Measurements from ENCODE around the gene PHLDA1. TPM values are rescaled to one million over a fixed set of nuclear protein-coding genes. Genes with fewer than 3 reads are reported as not detected.

The PHLDA1 gene
- total and polyA plus RNA-seq, 2 donors (not counting 1 experiment from before 2014, with no cell fraction given), result 1.0 to 1.7 TPM

- CTCF ChIA-PET, result no interaction called here
- H3K9me3 ChIP-seq (ENCODE audit: control extremely low read depth in 1 of 3, control insufficient read depth in 2 of 3, insufficient read depth in 1 of 3, low read length in 2 of 3), result no peaks in the 10 kb centered on the region
- no peak overlapping the region for H3K9ac ChIP-seq (ENCODE audit: low read length)
- no peak overlapping the region for H3K4me3 ChIP-seq (ENCODE audit: control extremely low read depth in 1 of 5, extremely low read depth in 1 of 5, insufficient read depth in 1 of 5, low read depth in 2 of 5, low read length in 4 of 5)
- no peaks in the 10 kb centered on the region for H3K4me1 ChIP-seq (ENCODE audit: control insufficient read depth in 2 of 2, insufficient read depth in 2 of 2, low read length in 2 of 2)
- H4K20me1 ChIP-seq (ENCODE audit: control insufficient read depth, insufficient read depth, low read length, poor library complexity, severe bottlenecking), result no peaks in the 10 kb centered on the region
- 90% methylated on average over 1 of the region's 1 CpG for WGBS (ENCODE audit: insufficient coverage)
- H3K36me3 ChIP-seq (replicated peaks in 1 of 2; ENCODE audit: control extremely low read depth in 1 of 2, control insufficient read depth in 1 of 2, extremely low read depth in 1 of 2, insufficient read depth in 2 of 2, low read length in 1 of 2), result no peaks in the 10 kb centered on the region
- ATAC-seq (ENCODE audit: low read depth) (no peak), DNase-seq (no peak)
- no peak overlapping the region for H3K4me2 ChIP-seq (replicated peaks; ENCODE audit: low read depth, low read length, poor library complexity, severe bottlenecking)
- TF ChIP-seq, protein P1, sequence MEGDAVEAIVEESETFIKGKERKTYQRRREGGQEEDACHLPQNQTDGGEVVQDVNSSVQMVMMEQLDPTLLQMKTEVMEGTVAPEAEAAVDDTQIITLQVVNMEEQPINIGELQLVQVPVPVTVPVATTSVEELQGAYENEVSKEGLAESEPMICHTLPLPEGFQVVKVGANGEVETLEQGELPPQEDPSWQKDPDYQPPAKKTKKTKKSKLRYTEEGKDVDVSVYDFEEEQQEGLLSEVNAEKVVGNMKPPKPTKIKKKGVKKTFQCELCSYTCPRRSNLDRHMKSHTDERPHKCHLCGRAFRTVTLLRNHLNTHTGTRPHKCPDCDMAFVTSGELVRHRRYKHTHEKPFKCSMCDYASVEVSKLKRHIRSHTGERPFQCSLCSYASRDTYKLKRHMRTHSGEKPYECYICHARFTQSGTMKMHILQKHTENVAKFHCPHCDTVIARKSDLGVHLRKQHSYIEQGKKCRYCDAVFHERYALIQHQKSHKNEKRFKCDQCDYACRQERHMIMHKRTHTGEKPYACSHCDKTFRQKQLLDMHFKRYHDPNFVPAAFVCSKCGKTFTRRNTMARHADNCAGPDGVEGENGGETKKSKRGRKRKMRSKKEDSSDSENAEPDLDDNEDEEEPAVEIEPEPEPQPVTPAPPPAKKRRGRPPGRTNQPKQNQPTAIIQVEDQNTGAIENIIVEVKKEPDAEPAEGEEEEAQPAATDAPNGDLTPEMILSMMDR (IDR thresholded peaks at IDR 0.05), result no peak
- TF ChIP-seq EZH2 (IDR thresholded peaks at IDR 0.05; ENCODE audit: borderline replicate concordance, insufficient read depth, low read depth, low read length, poor library complexity, severe bottlenecking), result no peak
- Mint-ChIP-seq H3K9me3 (ENCODE audit: insufficient read depth) (no peaks in the 10 kb centered on the region), H3K27me3 (peaks cover 36% of the 10 kb centered on the region), H3K27ac (no peak overlapping the region), H3K4me1 (peaks cover 10% of the 10 kb centered on the region), H3K4me3 (no peak overlapping the region)
- H2AFZ ChIP-seq (ENCODE audit: insufficient read depth, low read depth, low read length, poor library complexity, severe bottlenecking), result no peak overlapping the region
- no peaks in the 10 kb centered on the region for H3K79me2 ChIP-seq (ENCODE audit: control insufficient read depth, insufficient read depth, low read length)
- intact Hi-C loops (cut with micrococcal nuclease), result no loop called here
- POLR2A ChIA-PET, result no interaction called here
- no peak overlapping the region for H3K27ac ChIP-seq (ENCODE audit: low read length in 2 of 2)
- H3K27me3 ChIP-seq (replicated peaks in 1 of 4; ENCODE audit: control extremely low read depth in 1 of 4, control insufficient read depth in 3 of 4, insufficient read depth in 4 of 4, low read length in 3 of 4), result peaks cover 0 to 6% (median 3%) of the 10 kb centered on the region in 4 experiments
Observed at GRCh38 chr12:76018672-76019071, 12.9 kb downstream of the PHLDA1 start.

GRCh38 chr12:76018111-76018510 is 13.5 kb downstream of the PHLDA1 start:
- Histone ChIP-seq H3K36me3 (replicated peaks in 1 of 2; ENCODE audit: control extremely low read depth in 1 of 2, control insufficient read depth in 1 of 2, extremely low read depth in 1 of 2, insufficient read depth in 2 of 2, low read length in 1 of 2) (no peaks in the 10 kb centered on the region), H3K4me1 (ENCODE audit: control insufficient read depth in 2 of 2, insufficient read depth in 2 of 2, low read length in 2 of 2) (no peaks in the 10 kb centered on the region), H3K79me2 (ENCODE audit: control insufficient read depth, insufficient read depth, low read length) (no peaks in the 10 kb centered on the region), H3K9ac (ENCODE audit: low read length) (no peak overlapping the region), H3K9me3 (ENCODE audit: control extremely low read depth in 1 of 3, control insufficient read depth in 2 of 3, insufficient read depth in 1 of 3, low read length in 2 of 3) (no peaks in the 10 kb centered on the region), H4K20me1 (ENCODE audit: control insufficient read depth, insufficient read depth, low read length, poor library complexity, severe bottlenecking) (no peaks in the 10 kb centered on the region), H2AFZ (ENCODE audit: insufficient read depth, low read depth, low read length, poor library complexity, severe bottlenecking) (no peak overlapping the region), H3K4me3 (ENCODE audit: control extremely low read depth in 1 of 5, extremely low read depth in 1 of 5, insufficient read depth in 1 of 5, low read depth in 2 of 5, low read length in 4 of 5) (no peak overlapping the region), H3K27me3 (replicated peaks in 1 of 4; ENCODE audit: control extremely low read depth in 1 of 4, control insufficient read depth in 3 of 4, insufficient read depth in 4 of 4, low read length in 3 of 4) (peaks cover 0 to 6% (median 3%) of the 10 kb centered on the region in 4 experiments), H3K27ac (ENCODE audit: low read length in 2 of 2) (no peak overlapping the region), H3K4me2 (replicated peaks; ENCODE audit: low read depth, low read length, poor library complexity, severe bottlenecking) (no peak overlapping the region)
- ChIA-PET CTCF (no interaction called here), POLR2A (no interaction called here)
- H3K27ac Mint-ChIP-seq, result no peak overlapping the region
- DNase-seq (no peak), ATAC-seq (ENCODE audit: low read depth) (no peak)
- H3K9me3 Mint-ChIP-seq (ENCODE audit: insufficient read depth), result no peaks in the 10 kb centered on the region
- TF ChIP-seq, protein P1 (IDR thresholded peaks at IDR 0.05), result no peak
- no peak for TF ChIP-seq EZH2 (IDR thresholded peaks at IDR 0.05; ENCODE audit: borderline replicate concordance, insufficient read depth, low read depth, low read length, poor library complexity, severe bottlenecking)
- intact Hi-C loops (cut with micrococcal nuclease), result no loop called here
- H3K4me3 Mint-ChIP-seq, result no peak overlapping the region
- H3K27me3 Mint-ChIP-seq, result peaks cover 37% of the 10 kb centered on the region
- H3K4me1 Mint-ChIP-seq, result peaks cover 10% of the 10 kb centered on the region
- 93% methylated on average over 3 of the region's 6 CpGs for WGBS (ENCODE audit: insufficient coverage)
